Smooth muscle cell (in vitro differentiated cells): ENCODE data around the gene SRRM4. TPM values are rescaled to one million over a fixed set of nuclear protein-coding genes. Genes with fewer than 3 reads are reported as not detected.

ENCODE experiments used
- DNase-seq: peaks from one replicate; lab custom pipeline; 2025; ENCODE audit not compliant: unreplicated experiment; lab: John Stamatoyannopoulos, UW
- H2AFZ ChIP-seq: fragments of 200-600 bp; sonication (generic); 2 replicates; pipeline ENCODE4 v1.6.0; 2016; ENCODE audit warnings: antibody characterized with exemption, low read depth, mild to moderate bottlenecking
- H3F3A ChIP-seq: fragments of 200-600 bp; sonication (generic); 2 replicates; pipeline ENCODE4 v1.6.0; 2017; ENCODE audit warnings: antibody characterized with exemption, low read depth
- H3K27ac ChIP-seq: fragments of 200-600 bp; sonication (generic); 2 replicates; pipeline ENCODE4 v1.5.1; 2016; ENCODE audit warnings: low read depth, mild to moderate bottlenecking
- H3K27me3 ChIP-seq: fragments of 200-600 bp; sonication (generic); 2 replicates; pipeline ENCODE4 v1.6.1; 2016; ENCODE audit warnings: low read depth, mild to moderate bottlenecking
- H3K36me3 ChIP-seq: fragments of 200-600 bp; sonication (generic); 2 replicates; pipeline ENCODE4 v1.5.1; 2016; ENCODE audit warnings: low read depth
- H3K4me1 ChIP-seq: fragments of 200-600 bp; sonication (generic); 2 replicates; pipeline ENCODE4 v1.5.1; 2016; ENCODE audit warnings: low read depth
- H3K4me2 ChIP-seq: fragments of 200-600 bp; sonication (generic); 2 replicates; pipeline ENCODE4 v1.6.0; 2016; ENCODE audit warnings: mild to moderate bottlenecking
- H3K4me3 ChIP-seq: fragments of 200-600 bp; sonication (generic); 2 replicates; pipeline ENCODE4 v1.5.1; 2016; ENCODE audit warnings: mild to moderate bottlenecking
- H3K79me2 ChIP-seq: fragments of 200-600 bp; sonication (generic); 2 replicates; pipeline ENCODE4 v1.6.0; 2016; ENCODE audit warnings: low read depth, mild to moderate bottlenecking
- H3K9ac ChIP-seq: fragments of 200-600 bp; sonication (generic); 2 replicates; pipeline ENCODE4 v1.6.0; 2016; ENCODE audit warnings: low read depth
- H3K9me3 ChIP-seq: fragments of 200-600 bp; sonication (generic); replicated peaks from 2 replicates; pipeline ENCODE4 v1.5.1; 2016; ENCODE audit warnings: low read depth
- H4K20me1 ChIP-seq: fragments of 200-600 bp; sonication (generic); 2 replicates; pipeline ENCODE4 v1.6.0; 2016; ENCODE audit warnings: low read depth
- WGBS: methylation state at CpG from one replicate; pipeline ENCODE4 v1.1.7; 2016; ENCODE audit warnings: low lambda C conversion rate; 5-methylcytosine and 5-hydroxymethylcytosine counted together
- polyA plus RNA-seq: library from polyadenylated mRNA; unstranded; fragments of >200 nt; fragmentation: Nextera tagmentation; extraction: Ambion mirVana; gene quantifications from 2 replicates; pipeline ENCODE4 v1.2.1, GENCODE V29; 2016
- total RNA-seq: library from RNA; depleted of rRNA; stranded (reverse); fragments of >200 nt; gene quantifications from 2 replicates; pipeline ENCODE4 v1.2.3, GENCODE V29; 2014
- TF ChIP-seq, protein P1 (sequence below): fragments of 200-600 bp; sonication (generic); IDR thresholded peaks from 2 replicates; pipeline ENCODE4 v1.5.1; 2017; ENCODE audit warnings: borderline replicate concordance, mild to moderate bottlenecking, antibody characterized with exemption; ENCODE audit not compliant: insufficient read depth, poor library complexity, severe bottlenecking

Gene SRRM4
- total and polyA plus RNA-seq, 2 experiments from 2014 or later = 0.04 TPM; not detected in 1

DNA sequence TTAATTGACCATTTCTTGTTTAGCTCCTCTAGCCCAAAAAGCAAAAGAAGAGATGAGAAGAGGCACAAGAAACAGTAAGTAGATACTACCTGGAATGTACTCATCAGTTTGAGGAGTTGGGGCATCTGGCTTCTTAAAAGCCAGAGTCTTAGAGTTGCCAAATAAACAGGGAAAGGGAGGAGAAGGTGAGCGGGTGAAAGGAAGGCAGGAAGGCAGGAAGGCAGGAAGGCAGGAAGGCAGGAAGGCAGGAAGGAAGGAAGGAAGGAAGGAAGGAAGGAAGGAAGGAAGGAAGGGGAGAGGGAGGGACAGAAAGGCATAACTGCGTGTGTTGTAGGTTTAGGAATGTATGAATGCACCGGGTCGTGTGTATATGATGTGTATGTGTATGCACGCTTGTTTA, 140.7 kb downstream of the SRRM4 start:
- Histone ChIP-seq H3K27me3 (peaks cover 3% of the 10 kb centered on the region), H3K4me2 (no peak overlapping the region), H3K4me3 (no peak overlapping the region), H3K9ac (no peak overlapping the region), H2AFZ (no peak overlapping the region), H4K20me1 (no peaks in the 10 kb centered on the region), H3K4me1 (no peaks in the 10 kb centered on the region), H3F3A (no peaks in the 10 kb centered on the region), H3K36me3 (no peaks in the 10 kb centered on the region), H3K27ac (no peak overlapping the region), H3K9me3 (no peaks in the 10 kb centered on the region), H3K79me2 (no peaks in the 10 kb centered on the region)
- WGBS = 91% methylated on average over 4 of the region's 5 CpGs
- no peak for DNase-seq
- TF ChIP-seq, protein P1, sequence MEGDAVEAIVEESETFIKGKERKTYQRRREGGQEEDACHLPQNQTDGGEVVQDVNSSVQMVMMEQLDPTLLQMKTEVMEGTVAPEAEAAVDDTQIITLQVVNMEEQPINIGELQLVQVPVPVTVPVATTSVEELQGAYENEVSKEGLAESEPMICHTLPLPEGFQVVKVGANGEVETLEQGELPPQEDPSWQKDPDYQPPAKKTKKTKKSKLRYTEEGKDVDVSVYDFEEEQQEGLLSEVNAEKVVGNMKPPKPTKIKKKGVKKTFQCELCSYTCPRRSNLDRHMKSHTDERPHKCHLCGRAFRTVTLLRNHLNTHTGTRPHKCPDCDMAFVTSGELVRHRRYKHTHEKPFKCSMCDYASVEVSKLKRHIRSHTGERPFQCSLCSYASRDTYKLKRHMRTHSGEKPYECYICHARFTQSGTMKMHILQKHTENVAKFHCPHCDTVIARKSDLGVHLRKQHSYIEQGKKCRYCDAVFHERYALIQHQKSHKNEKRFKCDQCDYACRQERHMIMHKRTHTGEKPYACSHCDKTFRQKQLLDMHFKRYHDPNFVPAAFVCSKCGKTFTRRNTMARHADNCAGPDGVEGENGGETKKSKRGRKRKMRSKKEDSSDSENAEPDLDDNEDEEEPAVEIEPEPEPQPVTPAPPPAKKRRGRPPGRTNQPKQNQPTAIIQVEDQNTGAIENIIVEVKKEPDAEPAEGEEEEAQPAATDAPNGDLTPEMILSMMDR = no peak

DNA sequence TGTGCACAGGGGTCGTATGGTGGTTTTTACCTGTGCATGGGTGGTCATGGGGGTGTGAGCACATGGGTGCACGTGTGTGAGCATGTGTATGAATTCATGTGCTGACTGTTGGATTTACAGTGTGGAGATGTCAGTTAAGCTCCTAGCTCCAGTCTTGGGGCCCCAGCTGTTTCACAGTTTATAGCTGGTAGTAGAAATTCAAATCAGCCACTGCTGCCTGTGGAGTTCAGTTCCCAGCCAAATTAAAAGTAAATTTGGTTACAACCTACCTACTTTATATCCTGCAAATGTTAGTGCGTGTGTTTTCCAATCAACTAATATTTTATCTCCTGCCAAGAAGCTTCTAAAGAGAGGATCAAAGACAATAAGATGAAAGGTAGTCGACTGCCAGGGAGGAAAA, 141.4 kb downstream of the SRRM4 start:
- DNase-seq = no peak
- 92% methylated on average over 4 of the region's 4 CpGs for WGBS
- Histone ChIP-seq H3K4me2 (no peak overlapping the region), H2AFZ (no peak overlapping the region), H4K20me1 (no peaks in the 10 kb centered on the region), H3K27ac (no peak overlapping the region), H3K4me3 (no peak overlapping the region), H3K9me3 (no peaks in the 10 kb centered on the region), H3K79me2 (no peaks in the 10 kb centered on the region), H3K27me3 (peaks cover 3% of the 10 kb centered on the region), H3K4me1 (no peaks in the 10 kb centered on the region), H3K9ac (no peak overlapping the region), H3F3A (no peaks in the 10 kb centered on the region), H3K36me3 (no peaks in the 10 kb centered on the region)
- TF ChIP-seq, protein P1 = no peak

DNA sequence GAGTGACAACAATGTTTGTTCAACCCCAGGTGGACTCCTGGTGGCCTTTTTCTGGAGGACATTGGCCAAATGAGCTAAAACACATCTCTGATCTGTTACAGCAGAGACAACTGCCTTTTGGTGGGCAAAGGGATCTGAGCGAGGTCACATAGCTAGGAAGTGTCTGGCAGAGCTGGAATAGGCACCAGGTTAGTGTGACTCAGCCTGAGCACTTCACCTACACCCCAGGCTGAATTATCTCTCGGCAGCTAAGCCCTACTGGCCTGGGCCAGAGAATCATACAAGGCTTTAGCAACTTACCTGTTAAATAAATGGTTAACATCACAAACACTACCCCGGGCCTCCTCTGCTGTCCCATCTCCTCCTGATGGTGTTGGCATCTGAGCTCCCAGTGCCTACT, 147.2 kb downstream of the SRRM4 start:
- WGBS = 60% methylated on average over 3 of the region's 3 CpGs
- Histone ChIP-seq H3K4me2 (no peak overlapping the region), H3K36me3 (no peaks in the 10 kb centered on the region)

DNA sequence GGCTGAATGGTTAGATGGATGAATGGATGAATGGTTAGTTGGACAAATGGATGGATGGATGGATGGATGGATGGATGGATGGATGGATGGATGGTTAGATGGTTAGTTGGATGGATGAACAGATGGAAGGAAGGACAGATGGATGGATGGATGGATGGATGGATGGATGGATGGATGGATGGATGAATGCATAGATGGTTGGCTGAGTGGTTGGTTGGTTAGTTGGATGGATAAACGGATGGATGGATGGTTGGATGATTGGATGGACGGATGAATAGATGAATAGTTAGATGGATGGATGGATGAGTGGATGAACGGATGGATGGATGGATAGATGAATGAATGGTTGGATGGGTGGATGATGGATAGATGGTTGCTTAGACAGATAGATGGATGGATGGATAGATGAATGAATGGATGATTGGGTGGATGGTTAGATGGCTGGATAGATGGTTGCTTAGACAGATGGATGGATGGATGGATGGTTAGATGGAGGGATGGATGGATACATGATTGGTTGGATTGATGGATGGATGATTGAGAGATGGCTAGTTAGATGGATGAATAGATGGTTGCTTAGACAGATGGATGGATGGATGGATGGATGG, 148.6 kb downstream of the SRRM4 start:
- H3K9me3 ChIP-seq = peaks cover 5% of the 10 kb centered on the region
- H4K20me1 ChIP-seq = no peaks in the 10 kb centered on the region
- no peaks in the 10 kb centered on the region for H3K27me3 ChIP-seq
- TF ChIP-seq, protein P1 = no peak
- no peak overlapping the region for H3K27ac ChIP-seq
- no peak overlapping the region for H3K4me2 ChIP-seq
- DNase-seq = no peak
- WGBS = 83% methylated on average over 3 of the region's 3 CpGs
- no peaks in the 10 kb centered on the region for H3K79me2 ChIP-seq
- H3K4me3 ChIP-seq = no peak overlapping the region
- H3K9ac ChIP-seq = no peak overlapping the region
- H3K36me3 ChIP-seq = no peaks in the 10 kb centered on the region
- no peak overlapping the region for H2AFZ ChIP-seq
- H3K4me1 ChIP-seq = no peaks in the 10 kb centered on the region
- H3F3A ChIP-seq = no peaks in the 10 kb centered on the region

More for the DNA sequence above, 147.2 kb downstream of the SRRM4 start:
- DNase-seq = no peak
- Histone ChIP-seq H3K79me2 (no peaks in the 10 kb centered on the region), H3F3A (no peaks in the 10 kb centered on the region), H3K27ac (no peak overlapping the region), H3K4me1 (no peaks in the 10 kb centered on the region), H3K9me3 (peaks cover 5% of the 10 kb centered on the region), H2AFZ (no peak overlapping the region), H4K20me1 (no peaks in the 10 kb centered on the region), H3K4me3 (no peak overlapping the region), H3K9ac (no peak overlapping the region), H3K27me3 (no peaks in the 10 kb centered on the region)
- TF ChIP-seq, protein P1 = no peak
